ENCODE data around the gene LAMC3.

DNA sequence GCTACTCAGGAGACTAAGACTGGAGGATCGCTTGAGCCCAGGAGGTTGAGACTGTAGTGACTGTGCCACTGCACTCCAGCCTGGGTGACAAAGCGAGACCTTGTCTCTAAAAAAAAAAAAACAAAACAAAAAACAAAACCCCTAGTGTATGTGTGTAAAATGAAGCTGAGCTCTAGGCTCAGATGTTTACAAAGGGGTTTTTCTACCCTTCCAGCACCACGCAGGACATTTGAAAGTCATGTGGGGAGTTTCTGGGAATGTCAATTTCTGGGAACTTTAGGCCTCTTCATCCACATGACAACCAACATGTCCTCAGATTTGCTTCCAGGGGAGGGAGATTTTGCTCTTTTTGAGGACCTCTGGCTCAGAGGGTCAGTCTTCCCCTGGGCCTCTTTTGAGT is 44.9 kb downstream of the LAMC3 start:
- TF ChIP-seq POLR2A (IDR thresholded peaks at IDR 0.05; ENCODE audit: low read depth, low read length) (no peak), POLR2AphosphoS5 (IDR thresholded peaks at IDR 0.05; ENCODE audit: low read depth, low read length) (no peak), TAF1 (IDR thresholded peaks at IDR 0.05; ENCODE audit: borderline replicate concordance, low read depth, low read length) (no peak)

Measured in GM12892 (cell line).